ENCODE data around the gene MEF2D. TPM values are rescaled to one million over a fixed set of nuclear protein-coding genes. Genes with fewer than 3 reads are reported as not detected.

The MEF2D gene
- total and polyA plus RNA-seq, 3 donors from 2014 or later: 34.4 to 113 (median 96.8) TPM

DNA sequence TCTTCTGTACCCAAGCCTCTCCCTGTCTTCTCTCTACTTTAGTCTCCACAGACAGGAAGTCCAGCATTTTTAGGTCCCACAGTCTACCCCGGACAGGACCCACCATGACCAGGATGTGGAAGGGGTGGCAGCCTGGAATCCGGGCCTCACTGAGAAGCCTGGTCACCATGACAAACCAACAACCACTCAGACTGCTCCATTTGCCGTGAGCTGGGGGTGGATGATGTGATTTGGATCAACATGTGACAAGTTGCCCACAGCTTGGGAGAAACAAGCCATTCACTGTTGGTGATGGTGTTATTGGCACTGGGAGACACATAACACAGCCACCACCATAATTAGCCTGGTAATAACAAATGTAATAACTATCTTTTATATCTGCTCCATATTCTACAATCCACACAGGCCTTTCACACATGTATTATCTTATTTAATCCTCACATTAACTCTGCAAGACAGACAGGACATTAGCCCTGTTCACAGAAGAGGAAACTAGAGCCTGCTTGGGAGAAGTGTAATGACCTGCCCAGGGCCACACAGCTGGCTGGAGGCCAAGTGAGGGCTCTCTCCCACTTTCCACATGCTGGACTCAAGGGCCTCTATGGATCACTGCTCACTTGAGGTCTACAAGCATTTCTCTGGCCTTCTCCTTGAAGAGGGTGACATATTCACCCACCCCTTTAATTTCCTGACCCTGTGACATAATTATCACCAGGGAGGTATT lies 22.9 kb downstream of the MEF2D start:
- Histone ChIP-seq H3K27me3 (no peaks in the 10 kb centered on the region), H3K27ac (peak overlapping the region; percentile 58 to 68), H3K36me3 (ENCODE audit: low read depth, missing control alignments) (no peaks in the 10 kb centered on the region), H3K4me3 (no peak overlapping the region), H3K4me1 (peaks cover 17% of the 10 kb centered on the region), H3K9me3 (no peaks in the 10 kb centered on the region)
- 56 to 71% methylated on average over 3 of the region's 3 CpGs for WGBS, 2 donors
- TF ChIP-seq, protein P1, sequence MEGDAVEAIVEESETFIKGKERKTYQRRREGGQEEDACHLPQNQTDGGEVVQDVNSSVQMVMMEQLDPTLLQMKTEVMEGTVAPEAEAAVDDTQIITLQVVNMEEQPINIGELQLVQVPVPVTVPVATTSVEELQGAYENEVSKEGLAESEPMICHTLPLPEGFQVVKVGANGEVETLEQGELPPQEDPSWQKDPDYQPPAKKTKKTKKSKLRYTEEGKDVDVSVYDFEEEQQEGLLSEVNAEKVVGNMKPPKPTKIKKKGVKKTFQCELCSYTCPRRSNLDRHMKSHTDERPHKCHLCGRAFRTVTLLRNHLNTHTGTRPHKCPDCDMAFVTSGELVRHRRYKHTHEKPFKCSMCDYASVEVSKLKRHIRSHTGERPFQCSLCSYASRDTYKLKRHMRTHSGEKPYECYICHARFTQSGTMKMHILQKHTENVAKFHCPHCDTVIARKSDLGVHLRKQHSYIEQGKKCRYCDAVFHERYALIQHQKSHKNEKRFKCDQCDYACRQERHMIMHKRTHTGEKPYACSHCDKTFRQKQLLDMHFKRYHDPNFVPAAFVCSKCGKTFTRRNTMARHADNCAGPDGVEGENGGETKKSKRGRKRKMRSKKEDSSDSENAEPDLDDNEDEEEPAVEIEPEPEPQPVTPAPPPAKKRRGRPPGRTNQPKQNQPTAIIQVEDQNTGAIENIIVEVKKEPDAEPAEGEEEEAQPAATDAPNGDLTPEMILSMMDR (IDR thresholded peaks at IDR 0.05): no peak
- no peak for DNase-seq
- intact Hi-C loops (cut with DNase I; ENCODE audit: low total_unique reads): no loop called here

DNA sequence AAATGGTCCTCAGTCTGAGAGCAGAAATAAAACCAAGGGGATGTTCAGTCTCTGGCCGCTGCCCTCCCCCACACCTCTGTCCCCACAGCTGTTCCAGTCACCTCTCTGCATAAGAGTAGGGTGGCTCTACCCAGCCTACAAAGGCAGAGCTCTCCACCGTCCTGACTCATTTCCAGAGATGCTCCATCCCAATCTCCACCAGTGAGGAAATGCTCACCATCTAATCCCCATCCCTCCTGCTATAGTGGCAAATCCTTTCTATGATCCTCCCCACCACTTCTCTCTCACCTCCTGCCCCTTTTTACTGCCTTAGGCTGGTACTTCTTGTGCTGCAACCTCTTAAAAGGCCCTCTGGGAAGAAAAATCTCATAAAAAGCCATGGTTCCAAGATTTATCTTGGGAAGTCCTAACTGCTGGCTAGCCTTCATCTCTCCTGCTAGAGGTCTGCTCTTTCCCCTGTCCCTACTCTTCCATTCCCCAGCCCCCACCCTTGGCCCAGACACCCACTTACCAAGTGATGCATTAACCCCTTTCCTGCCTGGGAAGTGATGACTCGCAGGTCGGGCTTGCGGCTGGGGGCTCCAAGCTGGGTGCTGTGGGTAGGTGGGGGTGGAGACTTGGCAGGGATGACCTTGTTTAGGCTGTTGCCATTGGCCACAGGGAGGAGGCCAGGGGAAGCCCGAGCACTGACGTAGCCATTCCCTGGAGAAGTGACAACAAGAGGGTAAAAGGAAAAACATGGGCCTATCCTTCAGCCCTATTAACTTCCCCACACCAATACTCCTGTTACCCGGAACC lies 23.9 kb downstream of the MEF2D start:
- intact Hi-C loops (cut with DNase I; ENCODE audit: low total_unique reads): no loop called here
- no peak for DNase-seq
- Histone ChIP-seq H3K36me3 (ENCODE audit: low read depth, missing control alignments) (no peaks in the 10 kb centered on the region), H3K27ac (peak overlapping the region; percentile 63 to 68), H3K4me3 (no peak overlapping the region), H3K4me1 (peaks cover 21% of the 10 kb centered on the region), H3K27me3 (no peaks in the 10 kb centered on the region), H3K9me3 (no peaks in the 10 kb centered on the region)
- TF ChIP-seq, protein P1 (IDR thresholded peaks at IDR 0.05): no peak
- TF ChIP-seq POLR2A (IDR thresholded peaks at IDR 0.05): no peak
- WGBS, 2 donors: 48 to 57% methylated on average over 8 of the region's 8 CpGs

DNA sequence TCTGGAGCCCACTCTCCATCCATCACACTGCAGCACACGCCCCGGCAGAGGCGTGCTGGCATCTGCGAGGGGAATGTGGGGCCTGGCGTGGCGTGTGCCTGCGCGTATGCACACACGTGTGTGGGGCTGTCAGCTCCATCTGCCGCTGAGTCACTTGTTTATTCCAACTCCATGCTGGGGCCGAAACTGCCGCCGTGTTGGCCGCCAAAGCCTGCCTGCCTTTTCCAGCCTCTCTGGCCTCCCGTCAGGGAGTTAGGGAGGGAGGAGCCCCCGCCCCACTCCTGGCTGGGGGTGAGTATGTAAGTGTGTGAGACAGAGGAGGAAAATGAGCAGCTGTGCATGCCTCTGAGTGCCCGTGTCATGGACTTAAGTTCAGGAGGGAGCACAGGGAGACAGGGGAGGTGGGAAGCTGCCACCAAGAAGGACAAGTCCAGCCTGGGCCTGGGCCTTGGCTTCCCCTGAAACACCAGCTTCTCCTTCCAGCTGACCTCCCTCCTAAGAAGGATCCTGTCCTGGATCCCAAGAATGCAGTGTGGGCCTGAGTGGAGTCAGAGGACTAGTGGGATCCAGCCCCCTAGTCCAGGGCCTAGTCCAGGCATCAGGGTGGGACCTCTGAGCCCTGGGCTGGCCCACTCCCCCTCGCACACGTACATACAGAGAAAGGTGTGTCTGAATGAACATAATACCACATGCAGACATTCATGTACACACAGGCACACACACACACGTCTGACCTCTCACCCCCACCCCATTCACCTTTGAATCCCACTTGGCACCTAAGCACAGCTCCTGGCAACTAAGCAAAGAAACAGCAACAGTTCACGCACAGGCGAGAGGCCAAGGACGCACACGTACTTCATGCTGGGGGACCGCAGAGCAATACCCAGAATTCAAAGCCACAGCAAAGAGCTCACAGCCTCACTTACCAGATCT lies 24.7 kb downstream of the MEF2D start:
- 62 to 64% methylated on average over 13 to 25 of the region's 25 CpGs for WGBS, 2 donors
- no peaks in the 10 kb centered on the region for H3K27me3 ChIP-seq
- H3K36me3 ChIP-seq (ENCODE audit: low read depth, missing control alignments): no peaks in the 10 kb centered on the region
- no peak overlapping the region for H3K4me3 ChIP-seq
- intact Hi-C loops (cut with DNase I; ENCODE audit: low total_unique reads): no loop called here
- DNase-seq: peak; percentile 73
- no peak for TF ChIP-seq POLR2A (IDR thresholded peaks at IDR 0.05)
- TF ChIP-seq, protein P1 (IDR thresholded peaks at IDR 0.05): no peak
- H3K4me1 ChIP-seq: peaks cover 29% of the 10 kb centered on the region
- H3K9me3 ChIP-seq: no peaks in the 10 kb centered on the region
- H3K27ac ChIP-seq: peak overlapping the region; percentile 63 to 68

DNA sequence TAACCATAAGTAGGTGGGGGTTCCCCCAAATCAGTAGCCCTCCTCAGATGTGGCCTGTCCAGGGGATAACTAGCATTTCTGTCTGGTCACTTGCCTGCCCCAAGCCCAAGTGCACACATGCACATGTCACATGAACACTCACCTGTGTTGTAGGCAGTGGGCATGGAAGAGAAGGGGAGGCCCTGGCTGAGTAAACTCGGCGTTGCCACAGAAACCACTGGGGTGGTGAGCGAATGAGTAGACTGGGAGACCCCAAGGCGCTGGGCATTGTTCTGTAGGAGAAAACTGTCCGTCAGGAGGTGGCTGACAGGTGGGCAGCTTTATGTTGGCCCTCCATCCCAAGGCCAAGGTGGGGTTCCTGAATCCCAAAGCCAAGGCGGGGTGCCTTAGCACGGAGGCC lies 25.6 kb downstream of the MEF2D start:
- WGBS, 2 donors: 89 to 93% methylated on average over 3 to 7 of the region's 7 CpGs
- no peaks in the 10 kb centered on the region for H3K27me3 ChIP-seq
- H3K36me3 ChIP-seq (ENCODE audit: low read depth, missing control alignments): no peaks in the 10 kb centered on the region
- TF ChIP-seq, protein P1 (IDR thresholded peaks at IDR 0.05): no peak
- no peak for TF ChIP-seq POLR2A (IDR thresholded peaks at IDR 0.05)
- peak overlapping the region; percentile 26 to 63 for H3K27ac ChIP-seq
- DNase-seq: no peak
- peaks cover 31% of the 10 kb centered on the region for H3K4me1 ChIP-seq
- intact Hi-C loops (cut with DNase I; ENCODE audit: low total_unique reads): no loop called here
- no peaks in the 10 kb centered on the region for H3K9me3 ChIP-seq
- no peak overlapping the region for H3K4me3 ChIP-seq

Data from testis (tissue), 3 donors.